OCI-LY3 (cell line): ENCODE results near the gene MAP4.

Source experiments
- H2AFZ ChIP-seq: fragments of 200-600, 300-600 bp; shearing (Covaris generic); 2 replicates; pipeline ENCODE4 v1.6.0; 2014; ENCODE audit warnings: antibody characterized with exemption, low read depth, low read length
- H3K27ac ChIP-seq: fragments of 200-600, 300-600 bp; sonication (generic); 2 replicates; pipeline ENCODE4 v1.5.1; 2014; ENCODE audit warnings: mild to moderate bottlenecking, low read length, moderate library complexity, mixed read lengths
- H3K27me3 ChIP-seq: fragments of 200-600, 300-600 bp; sonication (generic); 2 replicates; pipeline ENCODE4 v1.6.1; 2014; ENCODE audit warnings: low read depth, low read length, mixed read lengths
- H3K36me3 ChIP-seq: fragments of 200-600, 300-600 bp; sonication (generic); replicated peaks from 2 replicates; pipeline ENCODE3; 2014; ENCODE audit warnings: low read depth, low read length, mixed read lengths
- H3K4me1 ChIP-seq: fragments of 300-600, 200-600 bp; sonication (generic); 2 replicates; pipeline ENCODE4 v1.6.1; 2014; ENCODE audit warnings: low read length, mixed read lengths
- H3K4me2 ChIP-seq: fragments of 200-600, 300-600 bp; sonication (generic); 2 replicates; pipeline ENCODE4 v1.6.1; 2014; ENCODE audit warnings: low read length, mixed read lengths
- H3K4me3 ChIP-seq: fragments of 300-600, 200-600 bp; sonication (generic); 2 replicates; pipeline ENCODE4 v1.5.1; 2014; ENCODE audit warnings: antibody characterized with exemption, mild to moderate bottlenecking, low read length, moderate library complexity
- H3K79me2 ChIP-seq: fragments of 300-600, 200-600 bp; shearing (Covaris generic); 2 replicates; pipeline ENCODE4 v1.6.1; 2014; ENCODE audit warnings: mild to moderate bottlenecking, low read length, mixed read lengths
- H3K9ac ChIP-seq: fragments of 300-600, 200-600 bp; shearing (Covaris generic); 2 replicates; pipeline ENCODE4 v1.6.0; 2014; ENCODE audit warnings: mild to moderate bottlenecking, low read length, moderate library complexity
- H3K9me3 ChIP-seq: fragments of 200-600, 300-600 bp; shearing (Covaris generic); 2 replicates; pipeline ENCODE4 v1.6.1; 2014; ENCODE audit warnings: low read length, mixed read lengths; ENCODE audit not compliant: insufficient read depth
- H4K20me1 ChIP-seq: fragments of 200-600, 300-600 bp; sonication (generic); 2 replicates; pipeline ENCODE4 v1.6.1; 2016; ENCODE audit warnings: low read length, mixed read lengths; ENCODE audit not compliant: insufficient read depth
- CTCF ChIP-seq: fragments of 200-600, 300-600 bp; sonication (generic); IDR thresholded peaks from 2 replicates; pipeline ENCODE4 v1.5.1; 2014; ENCODE audit warnings: antibody characterized with exemption, low read length, low read depth
- EZH2phosphoT487 ChIP-seq: fragments of 200-600 bp; shearing (Covaris generic); IDR thresholded peaks from 2 replicates; pipeline ENCODE4 v1.6.1; 2018; ENCODE audit warnings: antibody characterized with exemption, mixed run types, low read depth

MAP4 gene

GRCh38 chr3:48058091-48058490, 41.9 kb upstream of the MAP4 start:
- peaks cover 19% of the 10 kb centered on the region for H3K36me3 ChIP-seq
- H3K9ac ChIP-seq: no peak overlapping the region
- H2AFZ ChIP-seq: no peak overlapping the region
- H3K27me3 ChIP-seq: no peaks in the 10 kb centered on the region
- TF ChIP-seq CTCF: no peak
- H3K27ac ChIP-seq: no peak overlapping the region
- H3K4me3 ChIP-seq: no peak overlapping the region
- H3K79me2 ChIP-seq: peaks cover 40% of the 10 kb centered on the region
- H3K4me1 ChIP-seq: no peaks in the 10 kb centered on the region
- peaks cover 2% of the 10 kb centered on the region; the same call in 1 of the 2 replicates for H4K20me1 ChIP-seq
- H3K9me3 ChIP-seq: 0 out of 2 replicates have a peak, but pooled peaks cover 3% of the 10 kb centered on the region
- H3K4me2 ChIP-seq: no peak overlapping the region

- H3K79me2 ChIP-seq: peaks cover 41% of the 10 kb centered on the region
- H4K20me1 ChIP-seq: peaks cover 7% of the 10 kb centered on the region
- H3K9me3 ChIP-seq: 0 out of 2 replicates have a peak, but pooled peaks cover 3% of the 10 kb centered on the region
- peaks cover 18% of the 10 kb centered on the region for H3K36me3 ChIP-seq
- H3K4me3 ChIP-seq: no peak overlapping the region
- no peak overlapping the region for H2AFZ ChIP-seq
- no peaks in the 10 kb centered on the region for H3K27me3 ChIP-seq
- H3K27ac ChIP-seq: no peak overlapping the region
- H3K4me2 ChIP-seq: no peak overlapping the region
- H3K9ac ChIP-seq: no peak overlapping the region
- no peak for TF ChIP-seq CTCF
- TF ChIP-seq EZH2phosphoT487: no peak
- H3K4me1 ChIP-seq: no peaks in the 10 kb centered on the region
These were observed 41.3 kb upstream of the MAP4 start for GRCh38 chr3:48057521-48057920.

- Histone ChIP-seq H3K9ac (no peak overlapping the region), H4K20me1 (peaks cover 19% of the 10 kb centered on the region), H3K4me3 (no peak overlapping the region), H3K27me3 (no peaks in the 10 kb centered on the region), H3K27ac (no peak overlapping the region), H3K36me3 (peaks cover 12% of the 10 kb centered on the region), H3K4me2 (no peak overlapping the region), H3K4me1 (no peaks in the 10 kb centered on the region), H3K79me2 (peaks cover 26% of the 10 kb centered on the region), H2AFZ (no peak overlapping the region), H3K9me3 (no peaks in the 10 kb centered on the region)
- TF ChIP-seq EZH2phosphoT487 (no peak), CTCF (no peak)
These were observed 31.7 kb upstream of the MAP4 start for GRCh38 chr3:48047841-48048464.

- Histone ChIP-seq H4K20me1 (peaks cover 12% of the 10 kb centered on the region), H3K27me3 (no peaks in the 10 kb centered on the region), H3K9ac (no peak overlapping the region), H3K4me3 (no peak overlapping the region), H3K4me2 (no peak overlapping the region), H2AFZ (no peak overlapping the region), H3K9me3 (no peaks in the 10 kb centered on the region), H3K36me3 (peaks cover 2% of the 10 kb centered on the region), H3K79me2 (peaks cover 28% of the 10 kb centered on the region), H3K27ac (no peak overlapping the region), H3K4me1 (peaks cover 7% of the 10 kb centered on the region)
- TF ChIP-seq CTCF: no peak
- no peak for TF ChIP-seq EZH2phosphoT487
These were observed 26.0 kb upstream of the MAP4 start for GRCh38 chr3:48042071-48042760.
